ENCODE data around the gene CFAP68. TPM values are rescaled to one million over a fixed set of nuclear protein-coding genes. Genes with fewer than 3 reads are reported as not detected.

Gene CFAP68
- total and polyA plus RNA-seq, 2 donors from 2014 or later = 29.5 to 93.7 TPM

- H3K36me3 ChIP-seq (ENCODE audit: control insufficient read depth in 2 of 3, insufficient read depth in 3 of 3, low read length in 3 of 3) = peaks cover 0 to 7% (median 6%) of the 10 kb centered on the region in 3 donors
- no peak for TF ChIP-seq CTCF (IDR thresholded peaks at IDR 0.05; ENCODE audit: borderline replicate concordance, extremely low read depth, insufficient read depth)
- no peak overlapping the region for H3K4me3 ChIP-seq (ENCODE audit: low read length in 3 of 3)
- H3K9me3 ChIP-seq (ENCODE audit: control insufficient read depth in 2 of 3, insufficient read depth in 1 of 3, low read length in 3 of 3) = no peaks in the 10 kb centered on the region
- H3K4me1 ChIP-seq (ENCODE audit: control insufficient read depth in 2 of 3, insufficient read depth in 2 of 3, low read depth in 1 of 3, low read length in 3 of 3) = peaks cover 0 to 4% (median 0%) of the 10 kb centered on the region in 3 donors
- no peak for DNase-seq
- no peaks in the 10 kb centered on the region for H3K27me3 ChIP-seq (ENCODE audit: control insufficient read depth, insufficient read depth, low read length)
- intact Hi-C loops (cut with DNase I) = loop anchor here (10.0 kb wide), 1 partner anchor 250 kb away; no protein-coding TSS in a partner anchor
- FAIRE-seq = no peak
- no peak overlapping the region for H3K27ac ChIP-seq (ENCODE audit: low read depth in 2 of 2, low read length in 2 of 2)
- H3K9ac ChIP-seq (ENCODE audit: low read length in 3 of 3) = no peak overlapping the region
Observed at GRCh38 chr11:111834432-111835163, 44.7 kb upstream of the CFAP68 start.

GRCh38 chr11:111835665-111836064 is 43.7 kb upstream of the CFAP68 start:
- Histone ChIP-seq H3K9me3 (ENCODE audit: control insufficient read depth in 2 of 3, insufficient read depth in 1 of 3, low read length in 3 of 3) (no peaks in the 10 kb centered on the region), H3K4me3 (ENCODE audit: low read length in 3 of 3) (no peak overlapping the region), H3K27me3 (ENCODE audit: control insufficient read depth, insufficient read depth, low read length) (no peaks in the 10 kb centered on the region), H3K27ac (ENCODE audit: low read depth in 2 of 2, low read length in 2 of 2) (no peak overlapping the region), H3K36me3 (ENCODE audit: control insufficient read depth in 2 of 3, insufficient read depth in 3 of 3, low read length in 3 of 3) (peaks cover 0 to 7% (median 6%) of the 10 kb centered on the region in 3 donors), H3K9ac (ENCODE audit: low read length in 3 of 3) (no peak overlapping the region), H3K4me1 (ENCODE audit: control insufficient read depth in 2 of 3, insufficient read depth in 2 of 3, low read depth in 1 of 3, low read length in 3 of 3) (peaks cover 0 to 4% (median 1%) of the 10 kb centered on the region in 3 donors)
- TF ChIP-seq CTCF (IDR thresholded peaks at IDR 0.05; ENCODE audit: borderline replicate concordance, extremely low read depth, insufficient read depth) = no peak
- DNase-seq (no peak), FAIRE-seq (no peak)
- intact Hi-C loops (cut with DNase I) = loop anchor here (10.0 kb wide), 1 partner anchor 251 kb away; no protein-coding TSS in a partner anchor

GRCh38 chr11:111836162-111836561 is 43.2 kb upstream of the CFAP68 start:
- H3K4me1 ChIP-seq (ENCODE audit: control insufficient read depth in 2 of 3, insufficient read depth in 2 of 3, low read depth in 1 of 3, low read length in 3 of 3) = peaks cover 0 to 6% (median 4%) of the 10 kb centered on the region in 3 donors
- intact Hi-C loops (cut with DNase I) = loop anchor here (10.0 kb wide), 1 partner anchor 251 kb away; no protein-coding TSS in a partner anchor
- no peak overlapping the region for H3K27ac ChIP-seq (ENCODE audit: low read depth in 2 of 2, low read length in 2 of 2)
- peaks cover 0 to 7% (median 6%) of the 10 kb centered on the region in 3 donors for H3K36me3 ChIP-seq (ENCODE audit: control insufficient read depth in 2 of 3, insufficient read depth in 3 of 3, low read length in 3 of 3)
- no peaks in the 10 kb centered on the region for H3K9me3 ChIP-seq (ENCODE audit: control insufficient read depth in 2 of 3, insufficient read depth in 1 of 3, low read length in 3 of 3)
- TF ChIP-seq CTCF (IDR thresholded peaks at IDR 0.05; ENCODE audit: borderline replicate concordance, extremely low read depth, insufficient read depth) = no peak
- FAIRE-seq (no peak), DNase-seq (no peak)
- no peak overlapping the region for H3K4me3 ChIP-seq (ENCODE audit: low read length in 3 of 3)
- no peak overlapping the region for H3K9ac ChIP-seq (ENCODE audit: low read length in 3 of 3)
- H3K27me3 ChIP-seq (ENCODE audit: control insufficient read depth, insufficient read depth, low read length) = no peaks in the 10 kb centered on the region
